ENCODE results near the gene RET.

- no peak for TF ChIP-seq CTCF (IDR thresholded peaks at IDR 0.05; ENCODE audit: low read depth, low read length)
- TF ChIP-seq EZH2phosphoT487 (IDR thresholded peaks at IDR 0.05; ENCODE audit: low read depth) = no peak
Measured at GRCh38 chr10:43112608-43112961, 35.7 kb downstream of the RET start.

Measured in OCI-LY3 (cell line).